Activated T-helper 2 cell treated with anti-CD3 and anti-CD28 coated beads, Interferon-gamma antibody, Interleukin-2, Interleukin-4, amounts not matched to agents 10 μg/mL and 5 μg/mL and 100 μg/mL, durations not matched to agents 14 hours and 24 hours and 36 hours (primary cell): ENCODE data around the gene LINGO3. TPM values are rescaled to one million over a fixed set of nuclear protein-coding genes. Genes with fewer than 3 reads are reported as not detected.
"Not testable (repeated sequence)": the region's sequence is repeated elsewhere in the genome, so short reads cannot be mapped to it uniquely, and the experiment has no call there.

Source experiments
- DNase-seq: peaks from one replicate; pipeline ENCODE4 v3.0.0; 2021; ENCODE audit warnings: low spot score
- H3K27ac Mint-ChIP-seq: one replicate; pipeline ENCODE4 v1.8.0; 2021; ENCODE audit warnings: mixed read lengths
- H3K27me3 Mint-ChIP-seq: one replicate; pipeline ENCODE4 v1.8.0; 2021; ENCODE audit warnings: low read depth, mixed read lengths
- H3K36me3 Mint-ChIP-seq: one replicate; pipeline ENCODE4 v1.8.0; 2021; ENCODE audit warnings: low read depth, mixed read lengths
- H3K4me1 Mint-ChIP-seq: one replicate; pipeline ENCODE4 v1.8.0; 2021; ENCODE audit warnings: low read depth, mixed read lengths
- H3K4me3 Mint-ChIP-seq: one replicate; pipeline ENCODE4 v1.8.0; 2021; ENCODE audit warnings: low read depth, mild to moderate bottlenecking, moderate library complexity, mixed read lengths
- H3K9me3 Mint-ChIP-seq: one replicate; pipeline ENCODE4 v1.8.0; 2021; ENCODE audit warnings: mixed read lengths
- intact Hi-C: fragments of 100-400 bp; cut with micrococcal nuclease; formaldehyde crosslinking; loops from one replicate; pipeline ENCODE4 v1.15.1; 2023
- total RNA-seq: library from RNA; stranded (reverse); gene quantifications from 2 replicates; pipeline ENCODE4 v1.2.3, GENCODE V29; 2022

The LINGO3 gene
- total RNA-seq, result 0.23 TPM in 1 of 2 replicates, not detected in the other

- Mint-ChIP-seq H3K9me3 (no peaks in the 10 kb centered on the region), H3K36me3 (no peaks in the 10 kb centered on the region), H3K4me1 (peaks cover 2% of the 10 kb centered on the region), H3K27ac (no peak within 1 kb of the TSS), H3K4me3 (peak within 1 kb of the TSS; percentile 62), H3K27me3 (peaks cover 64% of the 10 kb centered on the region)
- intact Hi-C loops, result no loop called here
- DNase-seq, result no peak
Measured at GRCh38 chr19:2308114-2308556, at the start of gene LINGO3. LINGO3 (minus strand) TSS chr19:2308154; CDS start chr19:2291776, 16,378 bp downstream.

- peaks cover 5% of the 10 kb centered on the region for H3K27me3 Mint-ChIP-seq
- intact Hi-C loops, result no loop called here
- DNase-seq, result no peak
- no peak overlapping the region for H3K27ac Mint-ChIP-seq
- no peaks in the 10 kb centered on the region for H3K4me1 Mint-ChIP-seq
- H3K36me3 Mint-ChIP-seq, result no peaks in the 10 kb centered on the region
- no peak overlapping the region for H3K4me3 Mint-ChIP-seq
- no peaks in the 10 kb centered on the region for H3K9me3 Mint-ChIP-seq
Measured at GRCh38 chr19:2356036-2356646, 48.2 kb upstream of the LINGO3 start.

- Mint-ChIP-seq H3K9me3 (no peaks in the 10 kb centered on the region), H3K27ac (no peak overlapping the region), H3K4me3 (no peak overlapping the region), H3K36me3 (no peaks in the 10 kb centered on the region), H3K27me3 (peaks cover 1% of the 10 kb centered on the region), H3K4me1 (no peaks in the 10 kb centered on the region)
- no peak for DNase-seq
- intact Hi-C loops, result no loop called here
Measured at GRCh38 chr19:2355168-2356035, 47.4 kb upstream of the LINGO3 start.

GRCh38 chr19:2354670-2355069 lies 46.7 kb upstream of the LINGO3 start:
- no peaks in the 10 kb centered on the region for H3K4me1 Mint-ChIP-seq
- DNase-seq, result no peak
- H3K9me3 Mint-ChIP-seq, result no peaks in the 10 kb centered on the region
- H3K36me3 Mint-ChIP-seq, result no peaks in the 10 kb centered on the region
- no peak overlapping the region for H3K27ac Mint-ChIP-seq
- no peaks in the 10 kb centered on the region for H3K27me3 Mint-ChIP-seq
- H3K4me3 Mint-ChIP-seq, result no peak overlapping the region
- intact Hi-C loops, result no loop called here

- no peaks in the 10 kb centered on the region for H3K36me3 Mint-ChIP-seq
- DNase-seq, result no peak
- H3K4me3 Mint-ChIP-seq, result no peak overlapping the region
- H3K27me3 Mint-ChIP-seq, result no peaks in the 10 kb centered on the region
- intact Hi-C loops, result no loop called here
- H3K27ac Mint-ChIP-seq, result no peak overlapping the region
- H3K4me1 Mint-ChIP-seq, result no peaks in the 10 kb centered on the region
- H3K9me3 Mint-ChIP-seq, result no peaks in the 10 kb centered on the region
Measured at GRCh38 chr19:2353887-2354592, 46.1 kb upstream of the LINGO3 start.

GRCh38 chr19:2353159-2353886 lies 45.4 kb upstream of the LINGO3 start:
- no peak for DNase-seq
- H3K27me3 Mint-ChIP-seq, result no peaks in the 10 kb centered on the region
- no peaks in the 10 kb centered on the region for H3K9me3 Mint-ChIP-seq
- intact Hi-C loops, result no loop called here
- no peak overlapping the region for H3K4me3 Mint-ChIP-seq
- H3K36me3 Mint-ChIP-seq, result no peaks in the 10 kb centered on the region
- no peaks in the 10 kb centered on the region for H3K4me1 Mint-ChIP-seq
- H3K27ac Mint-ChIP-seq, result no peak overlapping the region

- Mint-ChIP-seq H3K4me3 (no peak overlapping the region), H3K27ac (no peak overlapping the region), H3K4me1 (no peaks in the 10 kb centered on the region), H3K9me3 (no peaks in the 10 kb centered on the region), H3K36me3 (no peaks in the 10 kb centered on the region), H3K27me3 (no peaks in the 10 kb centered on the region)
- intact Hi-C loops, result no loop called here
- DNase-seq, result no peak
Measured at GRCh38 chr19:2352121-2352520, 44.2 kb upstream of the LINGO3 start.

- H3K27me3 Mint-ChIP-seq, result no peaks in the 10 kb centered on the region
- no peak for DNase-seq
- H3K9me3 Mint-ChIP-seq, result no peaks in the 10 kb centered on the region
- H3K36me3 Mint-ChIP-seq, result no peaks in the 10 kb centered on the region
- no peaks in the 10 kb centered on the region for H3K4me1 Mint-ChIP-seq
- intact Hi-C loops, result no loop called here
- no peak overlapping the region for H3K4me3 Mint-ChIP-seq
- H3K27ac Mint-ChIP-seq, result no peak overlapping the region
Measured at GRCh38 chr19:2351591-2351990, 43.6 kb upstream of the LINGO3 start.

GRCh38 chr19:2350656-2351055 lies 42.7 kb upstream of the LINGO3 start:
- Mint-ChIP-seq H3K4me1 (no peaks in the 10 kb centered on the region), H3K4me3 (no peak overlapping the region), H3K27ac (no peak overlapping the region), H3K27me3 (no peaks in the 10 kb centered on the region), H3K36me3 (no peaks in the 10 kb centered on the region), H3K9me3 (no peaks in the 10 kb centered on the region)
- no peak for DNase-seq
- intact Hi-C loops, result no loop called here

- H3K27me3 Mint-ChIP-seq, H3K27ac Mint-ChIP-seq, H3K9me3 Mint-ChIP-seq, intact Hi-C loops, H3K4me1 Mint-ChIP-seq, H3K36me3 Mint-ChIP-seq, DNase-seq, H3K4me3 Mint-ChIP-seq: not testable (repeated sequence)
Measured at GRCh38 chr19:2349818-2350217, 41.9 kb upstream of the LINGO3 start.

GRCh38 chr19:2345794-2346663 lies 38.1 kb upstream of the LINGO3 start:
- intact Hi-C loops, result no loop called here
- DNase-seq, result no peak
- no peak overlapping the region for H3K27ac Mint-ChIP-seq
- no peaks in the 10 kb centered on the region for H3K36me3 Mint-ChIP-seq
- H3K4me3 Mint-ChIP-seq, result no peak overlapping the region
- no peaks in the 10 kb centered on the region for H3K4me1 Mint-ChIP-seq
- H3K27me3 Mint-ChIP-seq, result no peaks in the 10 kb centered on the region
- no peaks in the 10 kb centered on the region for H3K9me3 Mint-ChIP-seq

- DNase-seq, result no peak
- H3K9me3 Mint-ChIP-seq, result no peaks in the 10 kb centered on the region
- no peak overlapping the region for H3K4me3 Mint-ChIP-seq
- H3K4me1 Mint-ChIP-seq, result no peaks in the 10 kb centered on the region
- H3K27ac Mint-ChIP-seq, result no peak overlapping the region
- no peaks in the 10 kb centered on the region for H3K27me3 Mint-ChIP-seq
- intact Hi-C loops, result no loop called here
- H3K36me3 Mint-ChIP-seq, result no peaks in the 10 kb centered on the region
Measured at GRCh38 chr19:2345076-2345475, 37.1 kb upstream of the LINGO3 start.
